Neural cell (in vitro differentiated cells): Measurements from ENCODE around the gene GSS. TPM values are rescaled to one million over a fixed set of nuclear protein-coding genes. Genes with fewer than 3 reads are reported as not detected.

ENCODE experiments used
- H2AFZ ChIP-seq: fragments of 200-600, 300-800 bp; sonication (generic), shearing (Covaris generic); 2 replicates; pipeline ENCODE4 v1.6.0; 2014; ENCODE audit warnings: low read depth, mild to moderate bottlenecking, antibody characterized with exemption, low read length, moderate library complexity
- H3F3A ChIP-seq: fragments of 200-600 bp; shearing (Covaris generic); 2 replicates; pipeline ENCODE4 v1.6.1; 2016; ENCODE audit warnings: mild to moderate bottlenecking, moderate library complexity, mixed read lengths, antibody characterized with exemption, low read length; ENCODE audit not compliant: insufficient read depth, poor library complexity, severe bottlenecking
- H3K27ac ChIP-seq: fragments of 200-600, 300-800 bp; sonication (generic), shearing (Covaris generic); 2 replicates; pipeline ENCODE4 v1.5.1; 2014; ENCODE audit warnings: mild to moderate bottlenecking, low read length, moderate library complexity
- H3K27me3 ChIP-seq: fragments of 300-800, 200-600 bp; sonication (generic), shearing (Covaris generic); 2 replicates; pipeline ENCODE4 v1.6.0; 2014; ENCODE audit warnings: mild to moderate bottlenecking, low read depth, low read length, moderate library complexity; ENCODE audit not compliant: insufficient read depth
- H3K36me3 ChIP-seq: fragments of 300-800, 200-600 bp; sonication (generic), shearing (Covaris generic); 2 replicates; pipeline ENCODE4 v1.5.1; 2014; ENCODE audit warnings: mild to moderate bottlenecking, antibody characterized with exemption, low read length, moderate library complexity; ENCODE audit not compliant: insufficient read depth
- H3K4me2 ChIP-seq: fragments of 300-800, 200-600 bp; sonication (generic), shearing (Covaris generic); 2 replicates; pipeline ENCODE4 v1.6.0; 2014; ENCODE audit warnings: mild to moderate bottlenecking, low read length
- H3K4me3 ChIP-seq: fragments of 300-800, 200-600 bp; sonication (generic), shearing (Covaris generic); 2 replicates; pipeline ENCODE4 v1.5.1; 2014; ENCODE audit warnings: mild to moderate bottlenecking, low read length, moderate library complexity
- H3K79me2 ChIP-seq: fragments of 200-600 bp; shearing (Covaris generic); replicated peaks from 2 replicates; pipeline ENCODE4 v1.6.0; 2014; ENCODE audit warnings: mild to moderate bottlenecking, low read length, moderate library complexity; ENCODE audit not compliant: insufficient read depth
- H3K9ac ChIP-seq: fragments of 300-800, 200-600 bp; sonication (generic), shearing (Covaris generic); 2 replicates; pipeline ENCODE4 v1.6.1; 2016; ENCODE audit warnings: mild to moderate bottlenecking, low read length, mixed read lengths
- H3K9me2 ChIP-seq: fragments of 200-600 bp; shearing (Covaris generic); 2 replicates; pipeline ENCODE4 v1.6.1; 2016; ENCODE audit warnings: mild to moderate bottlenecking, low read length, mixed read lengths; ENCODE audit not compliant: insufficient read depth
- H3K9me3 ChIP-seq: fragments of 200-600, 300-800 bp; sonication (generic), shearing (Covaris generic); 2 replicates; pipeline ENCODE4 v1.6.1; 2016; ENCODE audit warnings: mild to moderate bottlenecking, mixed run types, low read length, moderate library complexity, mixed read lengths
- H4K20me1 ChIP-seq: fragments of 200-600 bp; shearing (Covaris generic); 2 replicates; pipeline ENCODE4 v1.6.1; 2016; ENCODE audit warnings: mild to moderate bottlenecking, mixed run types; ENCODE audit not compliant: insufficient read depth
- EP300 ChIP-seq: fragments of 450-650 bp; conservative IDR thresholded peaks from 2 replicates; pipeline ENCODE4 v1.6.1; 2014; ENCODE audit warnings: antibody characterized with exemption, mild to moderate bottlenecking, moderate library complexity; ENCODE audit not compliant: poor library complexity, severe bottlenecking
- EZH2 ChIP-seq: fragments of 200-600, 300-800 bp; shearing (Covaris generic), sonication (generic); IDR thresholded peaks from 2 replicates; pipeline ENCODE4 v1.6.1; 2014; ENCODE audit warnings: antibody characterized with exemption, low read length, borderline replicate concordance, mild to moderate bottlenecking; ENCODE audit not compliant: insufficient read depth, poor library complexity, severe bottlenecking
- MXI1 ChIP-seq: fragments of 450-650 bp; conservative IDR thresholded peaks from 2 replicates; pipeline ENCODE4 v1.6.1; 2014; ENCODE audit warnings: antibody characterized with exemption, mild to moderate bottlenecking; ENCODE audit not compliant: poor library complexity, severe bottlenecking
- POLR2AphosphoS5 ChIP-seq: IDR thresholded peaks from 2 replicates; pipeline ENCODE4 v1.6.1; 2012
- RAD21 ChIP-seq: fragments of 450-650 bp; conservative IDR thresholded peaks from 2 replicates; pipeline ENCODE4 v1.6.1; 2014; ENCODE audit warnings: antibody characterized with exemption, mild to moderate bottlenecking, moderate library complexity
- SMC3 ChIP-seq: fragments of 450-650 bp; conservative IDR thresholded peaks from 2 replicates; pipeline ENCODE4 v1.6.1; 2014; ENCODE audit warnings: antibody characterized with exemption, mild to moderate bottlenecking, moderate library complexity; ENCODE audit not compliant: poor library complexity
- TAF1 ChIP-seq: IDR thresholded peaks from 2 replicates; pipeline ENCODE4 v1.6.1; 2012; ENCODE audit warnings: low read depth
- polyA plus RNA-seq: library from polyadenylated mRNA; depleted of rRNA; stranded (reverse); fragments of >200 nt; gene quantifications from 2 replicates; pipeline ENCODE4 v1.2.3, GENCODE V29; 2014
- TF ChIP-seq, protein P1 (sequence below): fragments of 450-650 bp; IDR thresholded peaks from 2 replicates; pipeline ENCODE4 v1.5.1; 2014; ENCODE audit warnings: antibody characterized with exemption, mild to moderate bottlenecking, moderate library complexity; ENCODE audit not compliant: poor library complexity, severe bottlenecking
- TF ChIP-seq, protein P2 (sequence below): IDR thresholded peaks from 2 replicates; pipeline ENCODE4 v1.6.1; 2012; ENCODE audit warnings: borderline replicate concordance

The GSS gene
- polyA plus RNA-seq, 1 donor from 2014 or later, result 173 TPM

DNA sequence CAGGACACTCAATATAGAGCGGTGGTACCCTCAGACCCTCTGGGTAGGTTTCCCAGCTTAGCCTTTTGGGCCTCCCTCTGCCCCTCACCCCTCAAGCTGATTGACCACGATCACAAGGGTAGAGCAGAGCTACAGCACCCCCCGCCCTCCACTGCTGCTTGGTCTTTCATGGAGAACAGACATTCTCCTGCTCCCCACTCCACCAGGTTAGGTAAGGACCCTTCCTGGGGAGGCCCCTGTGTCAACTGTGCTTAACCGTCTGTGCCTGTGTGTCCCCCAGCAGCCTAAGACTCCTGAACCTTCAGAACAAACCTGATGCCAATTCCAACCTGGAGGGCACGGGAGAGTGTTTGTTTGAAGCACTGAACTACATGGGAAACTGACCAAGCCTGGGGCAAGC, 11.8 kb upstream of the GSS start:
- H3K36me3 ChIP-seq, result no peaks in the 10 kb centered on the region
- H3K9ac ChIP-seq, result no peak overlapping the region
- no peak overlapping the region for H3K4me3 ChIP-seq
- H3K4me2 ChIP-seq, result no peak overlapping the region
- TF ChIP-seq, protein P1, sequence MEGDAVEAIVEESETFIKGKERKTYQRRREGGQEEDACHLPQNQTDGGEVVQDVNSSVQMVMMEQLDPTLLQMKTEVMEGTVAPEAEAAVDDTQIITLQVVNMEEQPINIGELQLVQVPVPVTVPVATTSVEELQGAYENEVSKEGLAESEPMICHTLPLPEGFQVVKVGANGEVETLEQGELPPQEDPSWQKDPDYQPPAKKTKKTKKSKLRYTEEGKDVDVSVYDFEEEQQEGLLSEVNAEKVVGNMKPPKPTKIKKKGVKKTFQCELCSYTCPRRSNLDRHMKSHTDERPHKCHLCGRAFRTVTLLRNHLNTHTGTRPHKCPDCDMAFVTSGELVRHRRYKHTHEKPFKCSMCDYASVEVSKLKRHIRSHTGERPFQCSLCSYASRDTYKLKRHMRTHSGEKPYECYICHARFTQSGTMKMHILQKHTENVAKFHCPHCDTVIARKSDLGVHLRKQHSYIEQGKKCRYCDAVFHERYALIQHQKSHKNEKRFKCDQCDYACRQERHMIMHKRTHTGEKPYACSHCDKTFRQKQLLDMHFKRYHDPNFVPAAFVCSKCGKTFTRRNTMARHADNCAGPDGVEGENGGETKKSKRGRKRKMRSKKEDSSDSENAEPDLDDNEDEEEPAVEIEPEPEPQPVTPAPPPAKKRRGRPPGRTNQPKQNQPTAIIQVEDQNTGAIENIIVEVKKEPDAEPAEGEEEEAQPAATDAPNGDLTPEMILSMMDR, result no peak
- TF ChIP-seq EP300, result no peak
- no peak for TF ChIP-seq POLR2AphosphoS5
- TF ChIP-seq, protein P2, sequence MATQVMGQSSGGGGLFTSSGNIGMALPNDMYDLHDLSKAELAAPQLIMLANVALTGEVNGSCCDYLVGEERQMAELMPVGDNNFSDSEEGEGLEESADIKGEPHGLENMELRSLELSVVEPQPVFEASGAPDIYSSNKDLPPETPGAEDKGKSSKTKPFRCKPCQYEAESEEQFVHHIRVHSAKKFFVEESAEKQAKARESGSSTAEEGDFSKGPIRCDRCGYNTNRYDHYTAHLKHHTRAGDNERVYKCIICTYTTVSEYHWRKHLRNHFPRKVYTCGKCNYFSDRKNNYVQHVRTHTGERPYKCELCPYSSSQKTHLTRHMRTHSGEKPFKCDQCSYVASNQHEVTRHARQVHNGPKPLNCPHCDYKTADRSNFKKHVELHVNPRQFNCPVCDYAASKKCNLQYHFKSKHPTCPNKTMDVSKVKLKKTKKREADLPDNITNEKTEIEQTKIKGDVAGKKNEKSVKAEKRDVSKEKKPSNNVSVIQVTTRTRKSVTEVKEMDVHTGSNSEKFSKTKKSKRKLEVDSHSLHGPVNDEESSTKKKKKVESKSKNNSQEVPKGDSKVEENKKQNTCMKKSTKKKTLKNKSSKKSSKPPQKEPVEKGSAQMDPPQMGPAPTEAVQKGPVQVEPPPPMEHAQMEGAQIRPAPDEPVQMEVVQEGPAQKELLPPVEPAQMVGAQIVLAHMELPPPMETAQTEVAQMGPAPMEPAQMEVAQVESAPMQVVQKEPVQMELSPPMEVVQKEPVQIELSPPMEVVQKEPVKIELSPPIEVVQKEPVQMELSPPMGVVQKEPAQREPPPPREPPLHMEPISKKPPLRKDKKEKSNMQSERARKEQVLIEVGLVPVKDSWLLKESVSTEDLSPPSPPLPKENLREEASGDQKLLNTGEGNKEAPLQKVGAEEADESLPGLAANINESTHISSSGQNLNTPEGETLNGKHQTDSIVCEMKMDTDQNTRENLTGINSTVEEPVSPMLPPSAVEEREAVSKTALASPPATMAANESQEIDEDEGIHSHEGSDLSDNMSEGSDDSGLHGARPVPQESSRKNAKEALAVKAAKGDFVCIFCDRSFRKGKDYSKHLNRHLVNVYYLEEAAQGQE, result no peak
- TF ChIP-seq SMC3, result no peak
- no peak for TF ChIP-seq RAD21
- TF ChIP-seq EZH2, result no peak
- TF ChIP-seq TAF1, result no peak
- no peaks in the 10 kb centered on the region for H3F3A ChIP-seq
- H3K79me2 ChIP-seq, result no peaks in the 10 kb centered on the region
- H2AFZ ChIP-seq, result no peak overlapping the region
- H3K9me3 ChIP-seq, result no peaks in the 10 kb centered on the region
- H3K27ac ChIP-seq, result no peak overlapping the region
- H3K9me2 ChIP-seq, result no peaks in the 10 kb centered on the region
- H4K20me1 ChIP-seq, result no peaks in the 10 kb centered on the region
- H3K27me3 ChIP-seq, result no peaks in the 10 kb centered on the region

DNA sequence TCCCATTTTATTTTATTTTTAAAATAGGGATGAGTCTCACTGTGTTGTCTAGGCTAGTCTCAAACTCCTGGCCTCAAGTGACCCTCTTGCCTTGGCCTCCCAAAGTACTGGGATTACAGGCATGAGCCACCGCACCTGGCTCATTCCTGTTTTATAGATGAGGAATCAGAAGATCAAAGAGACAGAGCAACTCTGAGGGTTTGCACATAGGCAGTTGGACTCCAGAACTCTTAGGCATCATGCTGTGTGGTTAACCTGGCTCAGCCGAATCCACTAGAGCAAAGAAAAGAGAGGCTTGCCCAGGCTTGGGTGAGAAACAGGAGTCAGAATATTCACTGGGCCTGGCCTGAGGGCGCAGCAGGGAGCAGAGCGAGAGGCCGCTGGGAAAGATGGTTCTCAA, 9.4 kb upstream of the GSS start:
- H3K9me2 ChIP-seq, result no peaks in the 10 kb centered on the region
- H4K20me1 ChIP-seq, result no peaks in the 10 kb centered on the region
- H3K9me3 ChIP-seq, result no peaks in the 10 kb centered on the region
- H3K9ac ChIP-seq, result no peak overlapping the region
- H3F3A ChIP-seq, result no peaks in the 10 kb centered on the region
- no peaks in the 10 kb centered on the region for H3K79me2 ChIP-seq
- H3K27me3 ChIP-seq, result no peaks in the 10 kb centered on the region
- H3K36me3 ChIP-seq, result no peaks in the 10 kb centered on the region
- no peak overlapping the region for H3K4me2 ChIP-seq
- no peak overlapping the region for H3K4me3 ChIP-seq
- no peak overlapping the region for H3K27ac ChIP-seq
- TF ChIP-seq EP300 (no peak), MXI1 (no peak), SMC3 (no peak), POLR2AphosphoS5 (no peak), TAF1 (no peak), EZH2 (no peak), RAD21 (no peak)
- TF ChIP-seq, protein P1, result no peak
- TF ChIP-seq, protein P2, result no peak
- H2AFZ ChIP-seq, result no peak overlapping the region
